Gastrocnemius medialis (tissue), 4 donors: ENCODE data around the gene SLC12A2. TPM values are rescaled to one million over a fixed set of nuclear protein-coding genes. Genes with fewer than 3 reads are reported as not detected.

Experiments used
- ATAC-seq, 2 donors: fragments of 150-250 bp; one replicate each; pipeline ENCODE4 v1.9.1; 2016
- DNase-seq, 2 donors: peaks; one replicate each; pipeline ENCODE4 v3.0.0-alpha.2; 2019
- H3K27ac ChIP-seq, 4 donors: fragments of 200-600 bp; sonication (generic); 1 replicate in 1 of 4; 2 replicates in 3 of 4; pipeline ENCODE4 v1.5.1; 2016 to 2018; ENCODE audit warnings: mild to moderate bottlenecking in 2 of 4, moderate library complexity in 1 of 4
- H3K27me3 ChIP-seq, 3 donors: fragments of 200-600 bp; sonication (generic) in 2 of 3; 1 replicate in 1 of 3; 2 replicates in 2 of 3; pipeline versions ENCODE4 v1.5.1 to v1.6.0; 2016 to 2019; ENCODE audit warnings: mild to moderate bottlenecking in 1 of 3, moderate library complexity in 1 of 3
- H3K36me3 ChIP-seq, 2 donors: fragments of 200-600 bp; sonication (generic) in 1 of 2; one replicate each; pipeline ENCODE4 v1.5.1; 2017 to 2018
- H3K4me1 ChIP-seq, 2 donors: fragments of 200-600 bp; sonication (generic) in 1 of 2; one replicate each; pipeline ENCODE4 v1.5.1; 2016 to 2017; ENCODE audit warnings: mild to moderate bottlenecking in 2 of 2
- H3K4me3 ChIP-seq, 4 donors: fragments of 200-600 bp; sonication (generic) in 3 of 4; 1 replicate in 1 of 4; 2 replicates in 3 of 4; pipeline ENCODE4 v1.5.1; 2016 to 2019; ENCODE audit warnings: mild to moderate bottlenecking in 2 of 4
- H3K9me3 ChIP-seq, 3 donors: fragments of 200-600 bp; sonication (generic) in 2 of 3; 1 replicate in 1 of 3; 2 replicates in 2 of 3; pipeline ENCODE4 v1.5.1; 2016 to 2019
- POLR2A ChIP-seq, 2 donors: fragments of 450-650 bp; IDR thresholded peaks; one replicate each; pipeline ENCODE4 v1.6.1; 2017; ENCODE audit warnings: antibody characterized with exemption in 2 of 2, mild to moderate bottlenecking in 2 of 2, moderate library complexity in 2 of 2
- in situ Hi-C, 4 donors: fragments of 200-750 bp; cut with MboI; loops; one replicate each; pipeline versions ENCODE4 v1.15.0 to v1.8.0; 2017; ENCODE audit warnings: low sequenced_read_pairs in 4 of 4
- intact Hi-C: fragments of 100-400 bp; cut with DNase I; formaldehyde crosslinking; loops from one replicate; pipeline ENCODE4 v1.15.1; 2023; ENCODE audit warnings: low total_unique reads
- total RNA-seq, 4 donors: library from RNA; depleted of rRNA; stranded (reverse); fragments of >200 nt; gene quantifications; one replicate each; pipeline versions ENCODE4 v1.1.0 to v1.2.3, GENCODE V29; 2016
- TF ChIP-seq, protein P1 (sequence below), 5 experiments: fragments of 450-650 bp in 3 of 5; fragments of 200-600 bp in 2 of 5; sonication (generic) in 2 of 5; IDR thresholded peaks in 4 of 5; conservative IDR thresholded peaks in 1 of 5; 1 replicate in 4 of 5; 2 replicates in 1 of 5; pipeline ENCODE4 v1.5.1; 2016 to 2019; ENCODE audit warnings: antibody characterized with exemption in 5 of 5, mild to moderate bottlenecking in 3 of 5, moderate library complexity in 3 of 5

The SLC12A2 gene
- total RNA-seq, 4 donors from 2014 or later: 11.6 to 21.0 (median 17.2) TPM

DNA sequence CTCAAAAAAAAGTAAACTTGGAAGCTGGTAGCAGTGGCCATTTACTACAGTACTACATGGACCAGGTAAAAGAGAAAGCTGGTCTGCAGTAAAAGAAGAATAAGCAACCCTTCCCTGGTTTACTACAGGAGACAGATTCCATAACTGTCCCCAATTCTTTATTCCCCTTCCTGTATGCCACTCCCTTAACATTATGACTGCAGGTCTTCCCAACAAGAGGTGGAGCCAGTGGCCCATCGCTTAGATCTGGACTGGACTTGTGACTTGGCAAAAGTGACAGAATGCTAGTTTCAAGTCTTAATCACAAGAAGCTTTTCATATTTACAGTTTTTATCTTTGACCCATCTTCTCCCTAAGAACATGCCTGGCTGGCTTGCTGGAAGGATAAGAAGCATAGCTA lies 42.6 kb upstream of the SLC12A2 start:
- Histone ChIP-seq H3K4me3 (no peak overlapping the region), H3K36me3 (no peaks in the 10 kb centered on the region), H3K27ac (no peak overlapping the region), H3K27me3 (no peaks in the 10 kb centered on the region), H3K4me1 (peaks cover 4 to 9% of the 10 kb centered on the region in 2 donors), H3K9me3 (no peaks in the 10 kb centered on the region)
- DNase-seq (no peak), ATAC-seq (no peak)
- intact Hi-C loops (no loop called here), in situ Hi-C loops (no loop called here)
- no peak for TF ChIP-seq POLR2A (IDR thresholded peaks at IDR 0.05)
- TF ChIP-seq, protein P1, sequence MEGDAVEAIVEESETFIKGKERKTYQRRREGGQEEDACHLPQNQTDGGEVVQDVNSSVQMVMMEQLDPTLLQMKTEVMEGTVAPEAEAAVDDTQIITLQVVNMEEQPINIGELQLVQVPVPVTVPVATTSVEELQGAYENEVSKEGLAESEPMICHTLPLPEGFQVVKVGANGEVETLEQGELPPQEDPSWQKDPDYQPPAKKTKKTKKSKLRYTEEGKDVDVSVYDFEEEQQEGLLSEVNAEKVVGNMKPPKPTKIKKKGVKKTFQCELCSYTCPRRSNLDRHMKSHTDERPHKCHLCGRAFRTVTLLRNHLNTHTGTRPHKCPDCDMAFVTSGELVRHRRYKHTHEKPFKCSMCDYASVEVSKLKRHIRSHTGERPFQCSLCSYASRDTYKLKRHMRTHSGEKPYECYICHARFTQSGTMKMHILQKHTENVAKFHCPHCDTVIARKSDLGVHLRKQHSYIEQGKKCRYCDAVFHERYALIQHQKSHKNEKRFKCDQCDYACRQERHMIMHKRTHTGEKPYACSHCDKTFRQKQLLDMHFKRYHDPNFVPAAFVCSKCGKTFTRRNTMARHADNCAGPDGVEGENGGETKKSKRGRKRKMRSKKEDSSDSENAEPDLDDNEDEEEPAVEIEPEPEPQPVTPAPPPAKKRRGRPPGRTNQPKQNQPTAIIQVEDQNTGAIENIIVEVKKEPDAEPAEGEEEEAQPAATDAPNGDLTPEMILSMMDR (IDR thresholded peaks at IDR 0.05 in 4 of 5, conservative IDR thresholded peaks at IDR 0.05 in 1 of 5): no peak

DNA sequence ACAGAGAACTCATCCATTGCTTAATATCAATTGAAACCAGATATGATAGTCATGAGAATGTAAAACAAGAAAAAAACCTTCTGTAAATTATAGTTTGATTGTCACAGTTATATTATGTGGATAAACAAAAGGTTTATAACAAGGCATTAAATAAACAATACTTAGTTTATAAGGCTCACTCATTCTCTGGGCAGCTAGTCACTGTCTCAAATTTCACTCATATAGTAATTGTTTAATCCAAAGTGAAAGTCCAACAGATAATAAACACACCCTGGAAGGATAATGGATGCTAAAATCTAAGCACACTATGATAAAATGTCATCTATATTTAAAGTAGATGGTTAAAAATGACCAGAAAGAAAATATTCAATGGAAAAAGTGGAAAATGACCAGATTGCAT lies 30.8 kb upstream of the SLC12A2 start:
- no peaks in the 10 kb centered on the region for H3K27me3 ChIP-seq
- H3K4me3 ChIP-seq: no peak overlapping the region
- H3K27ac ChIP-seq: no peak overlapping the region
- DNase-seq: no peak
- ATAC-seq: no peak
- in situ Hi-C loops (no loop called here), intact Hi-C loops (no loop called here)
- H3K9me3 ChIP-seq: no peaks in the 10 kb centered on the region
- TF ChIP-seq, protein P1 (IDR thresholded peaks at IDR 0.05 in 4 of 5, conservative IDR thresholded peaks at IDR 0.05 in 1 of 5): no peak
- peaks cover 3 to 5% of the 10 kb centered on the region in 2 donors for H3K4me1 ChIP-seq
- H3K36me3 ChIP-seq: peaks cover 0 to 6% of the 10 kb centered on the region in 2 donors

DNA sequence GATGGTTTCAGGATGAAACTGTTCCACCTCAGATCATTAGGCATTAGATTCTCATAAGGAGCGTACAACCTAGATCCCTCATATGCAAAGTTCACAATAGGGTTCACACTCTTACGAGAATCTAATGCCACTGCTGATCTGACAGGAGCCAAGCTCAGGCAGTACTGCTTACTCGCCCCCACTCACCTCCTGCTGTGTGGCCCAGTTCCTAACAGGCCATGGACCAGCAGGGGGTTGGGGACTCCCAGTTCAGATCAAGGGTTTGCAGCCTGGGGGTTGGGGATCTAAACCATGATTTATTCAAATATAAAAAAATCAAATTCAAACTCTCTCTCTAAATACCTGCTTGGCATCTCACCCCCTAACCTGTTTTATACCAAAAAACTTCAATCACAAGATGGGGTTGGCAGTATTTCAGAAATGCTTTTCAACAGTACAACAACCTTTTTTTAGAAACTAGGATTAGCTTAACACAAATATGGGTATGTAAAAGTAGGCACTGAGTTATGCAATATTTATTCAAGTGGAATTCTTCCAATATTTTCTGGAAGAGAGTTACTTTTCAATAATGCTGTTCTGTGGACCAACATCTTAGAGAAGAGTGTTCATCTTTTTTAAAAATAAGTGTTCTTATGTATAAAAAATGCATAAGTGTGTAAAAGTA lies 30.1 kb upstream of the SLC12A2 start:
- H3K27ac ChIP-seq: no peak overlapping the region
- ATAC-seq: no peak

DNA sequence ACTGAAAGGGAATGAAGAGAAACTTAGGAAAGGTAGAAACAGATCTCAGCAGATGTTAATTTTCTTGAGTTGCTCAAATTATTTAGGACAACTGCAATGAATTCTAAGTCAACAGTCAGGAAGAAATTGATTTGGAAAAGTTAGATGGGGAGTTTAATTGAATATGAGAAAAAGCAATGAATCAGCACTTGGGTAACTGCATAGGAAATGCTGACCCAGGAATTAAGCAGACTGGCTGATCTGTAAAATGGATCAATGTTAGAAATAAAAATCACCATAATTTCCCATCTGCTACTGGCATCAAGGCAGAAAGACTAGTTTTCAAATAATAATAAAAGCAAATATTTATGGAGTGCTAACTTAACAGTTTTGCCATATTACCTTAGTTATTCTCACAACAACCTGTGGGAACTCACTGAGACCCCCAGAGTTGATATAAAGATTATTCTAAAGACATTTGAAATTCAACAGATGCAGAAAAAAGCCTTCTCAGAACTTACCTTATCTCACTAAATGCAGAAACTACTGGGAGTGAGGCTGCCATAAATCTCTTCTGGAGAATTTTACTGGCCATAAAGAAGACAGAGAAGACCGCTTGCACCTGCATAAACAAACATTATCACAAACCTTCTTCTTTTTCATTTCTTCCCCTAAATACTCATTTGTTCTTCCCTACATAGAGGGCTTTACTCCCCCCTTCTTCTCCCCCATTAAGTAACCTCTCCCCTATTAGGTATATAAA lies 22.8 kb upstream of the SLC12A2 start:
- no peaks in the 10 kb centered on the region for H3K4me1 ChIP-seq
- no peak overlapping the region for H3K27ac ChIP-seq
- no peaks in the 10 kb centered on the region for H3K36me3 ChIP-seq
- no peaks in the 10 kb centered on the region for H3K9me3 ChIP-seq
- ATAC-seq (no peak), DNase-seq (no peak)
- no peak overlapping the region for H3K4me3 ChIP-seq
- in situ Hi-C loops (no loop called here), intact Hi-C loops (no loop called here)
- H3K27me3 ChIP-seq: no peaks in the 10 kb centered on the region
- TF ChIP-seq, protein P1 (IDR thresholded peaks at IDR 0.05 in 4 of 5, conservative IDR thresholded peaks at IDR 0.05 in 1 of 5): no peak
- TF ChIP-seq POLR2A (IDR thresholded peaks at IDR 0.05): no peak

More for the DNA sequence above, 30.1 kb upstream of the SLC12A2 start:
- no peak overlapping the region for H3K4me3 ChIP-seq
- peaks cover 0 to 6% of the 10 kb centered on the region in 2 donors for H3K36me3 ChIP-seq
- DNase-seq: no peak
- TF ChIP-seq POLR2A (IDR thresholded peaks at IDR 0.05): no peak
- TF ChIP-seq, protein P1 (IDR thresholded peaks at IDR 0.05 in 4 of 5, conservative IDR thresholded peaks at IDR 0.05 in 1 of 5): no peak
- in situ Hi-C loops (no loop called here), intact Hi-C loops (no loop called here)
- no peaks in the 10 kb centered on the region for H3K27me3 ChIP-seq
- H3K9me3 ChIP-seq: no peaks in the 10 kb centered on the region
- peaks cover 3 to 5% of the 10 kb centered on the region in 2 donors for H3K4me1 ChIP-seq
